Activated CD4-positive, alpha-beta T cell treated with anti-CD3 and anti-CD28 coated beads, Interleukin-2, amount 10 ng/mL, durations not matched to agents 7 days and 5 days (primary cell): ENCODE measurements around the gene XKR8. TPM values are rescaled to one million over a fixed set of nuclear protein-coding genes. Genes with fewer than 3 reads are reported as not detected.
A peak's percentile ranks its signal among the peaks of the same experiment; 100 is the strongest.

Source experiments
- CTCF ChIA-PET: fragments of 350-600 bp; sonication (Branson Sonifier 250); formaldehyde crosslinking; loops from one replicate; lab custom pipeline; 2021; ENCODE audit warnings: antibody characterized with exemption; lab: Charles Lee
- POLR2A ChIA-PET: fragments of 350-600 bp; sonication (Branson Sonifier 250); formaldehyde crosslinking; loops from one replicate; lab custom pipeline; 2021; ENCODE audit warnings: antibody characterized with exemption; lab: Charles Lee
- DNase-seq: peaks from one replicate; pipeline ENCODE4 v3.0.0-alpha.2; 2020
- H3K27ac Mint-ChIP-seq: one replicate; pipeline ENCODE4 v1.8.0; 2021; ENCODE audit warnings: mild to moderate bottlenecking, moderate library complexity, mixed read lengths
- H3K27me3 Mint-ChIP-seq: one replicate; pipeline ENCODE4 v1.8.0; 2021; ENCODE audit warnings: mixed read lengths
- H3K36me3 Mint-ChIP-seq: one replicate; pipeline ENCODE4 v1.8.0; 2021; ENCODE audit warnings: low read depth, mixed read lengths
- H3K4me1 Mint-ChIP-seq: one replicate; pipeline ENCODE4 v1.8.0; 2021; ENCODE audit warnings: mixed read lengths
- H3K4me3 Mint-ChIP-seq: one replicate; pipeline ENCODE4 v1.8.0; 2021; ENCODE audit warnings: mild to moderate bottlenecking, moderate library complexity, mixed read lengths
- H3K9me3 Mint-ChIP-seq: one replicate; pipeline ENCODE4 v1.8.0; 2021; ENCODE audit warnings: mixed read lengths
- total RNA-seq, 2 experiments: library from RNA; stranded (reverse); gene quantifications; one replicate each; pipeline ENCODE4 v1.2.3, GENCODE V29; 2021

Gene XKR8
- total RNA-seq, 2 experiments from 2014 or later, result 7.6 to 7.8 TPM

- H3K4me1 Mint-ChIP-seq, result peaks cover 32% of the 10 kb centered on the region
- POLR2A ChIA-PET, result interaction anchor here (0.5 kb wide), 1 partner anchor 1700 kb away, joined by 3 read pairs; no protein-coding TSS in a partner anchor
- peak overlapping the region; percentile 64 for H3K27ac Mint-ChIP-seq
- no peak for DNase-seq
- H3K27me3 Mint-ChIP-seq, result no peaks in the 10 kb centered on the region
- H3K36me3 Mint-ChIP-seq, result peaks cover 5% of the 10 kb centered on the region
- H3K9me3 Mint-ChIP-seq, result no peaks in the 10 kb centered on the region
- CTCF ChIA-PET, result interaction anchor here (0.6 to 2.6 kb wide), 10 partner anchors 10 to 27 kb away, joined by 3 to 15 read pairs (median 5); no protein-coding TSS in a partner anchor
- H3K4me3 Mint-ChIP-seq, result peak overlapping the region; percentile 79
Observed at GRCh38 chr1:27960762-27961645, 1.2 kb downstream of the XKR8 start.

GRCh38 chr1:27961646-27962221, 2.0 kb downstream of the XKR8 start:
- ChIA-PET POLR2A (no interaction called here), CTCF (interaction anchor here (0.6 to 2.3 kb wide), 8 partner anchors 9 to 42 kb away, joined by 3 to 8 read pairs (median 5); no protein-coding TSS in a partner anchor)
- Mint-ChIP-seq H3K27me3 (no peaks in the 10 kb centered on the region), H3K4me3 (peak overlapping the region; percentile 79), H3K4me1 (peaks cover 32% of the 10 kb centered on the region), H3K27ac (peak overlapping the region; percentile 63), H3K9me3 (no peaks in the 10 kb centered on the region), H3K36me3 (peaks cover 5% of the 10 kb centered on the region)
- no peak for DNase-seq

GRCh38 chr1:27963393-27963792, 3.6 kb downstream of the XKR8 start:
- peaks cover 35% of the 10 kb centered on the region for H3K4me1 Mint-ChIP-seq
- H3K9me3 Mint-ChIP-seq, result no peaks in the 10 kb centered on the region
- POLR2A ChIA-PET, result no interaction called here
- CTCF ChIA-PET, result interaction anchor here (0.7 to 2.4 kb wide), 5 partner anchors 10 to 105 kb away, joined by 4 to 5 read pairs (median 5); no protein-coding TSS in a partner anchor
- no peak for DNase-seq
- H3K27ac Mint-ChIP-seq, result no peak overlapping the region
- peaks cover 12% of the 10 kb centered on the region for H3K36me3 Mint-ChIP-seq
- no peaks in the 10 kb centered on the region for H3K27me3 Mint-ChIP-seq
- no peak overlapping the region for H3K4me3 Mint-ChIP-seq

- no peak overlapping the region for H3K4me3 Mint-ChIP-seq
- no peak overlapping the region for H3K27ac Mint-ChIP-seq
- POLR2A ChIA-PET, result no interaction called here
- peaks cover 26% of the 10 kb centered on the region for H3K4me1 Mint-ChIP-seq
- no peak for DNase-seq
- no peaks in the 10 kb centered on the region for H3K27me3 Mint-ChIP-seq
- H3K36me3 Mint-ChIP-seq, result peaks cover 13% of the 10 kb centered on the region
- CTCF ChIA-PET, result no interaction called here
- no peaks in the 10 kb centered on the region for H3K9me3 Mint-ChIP-seq
Observed at GRCh38 chr1:27966402-27967105, 6.8 kb downstream of the XKR8 start.

DNA sequence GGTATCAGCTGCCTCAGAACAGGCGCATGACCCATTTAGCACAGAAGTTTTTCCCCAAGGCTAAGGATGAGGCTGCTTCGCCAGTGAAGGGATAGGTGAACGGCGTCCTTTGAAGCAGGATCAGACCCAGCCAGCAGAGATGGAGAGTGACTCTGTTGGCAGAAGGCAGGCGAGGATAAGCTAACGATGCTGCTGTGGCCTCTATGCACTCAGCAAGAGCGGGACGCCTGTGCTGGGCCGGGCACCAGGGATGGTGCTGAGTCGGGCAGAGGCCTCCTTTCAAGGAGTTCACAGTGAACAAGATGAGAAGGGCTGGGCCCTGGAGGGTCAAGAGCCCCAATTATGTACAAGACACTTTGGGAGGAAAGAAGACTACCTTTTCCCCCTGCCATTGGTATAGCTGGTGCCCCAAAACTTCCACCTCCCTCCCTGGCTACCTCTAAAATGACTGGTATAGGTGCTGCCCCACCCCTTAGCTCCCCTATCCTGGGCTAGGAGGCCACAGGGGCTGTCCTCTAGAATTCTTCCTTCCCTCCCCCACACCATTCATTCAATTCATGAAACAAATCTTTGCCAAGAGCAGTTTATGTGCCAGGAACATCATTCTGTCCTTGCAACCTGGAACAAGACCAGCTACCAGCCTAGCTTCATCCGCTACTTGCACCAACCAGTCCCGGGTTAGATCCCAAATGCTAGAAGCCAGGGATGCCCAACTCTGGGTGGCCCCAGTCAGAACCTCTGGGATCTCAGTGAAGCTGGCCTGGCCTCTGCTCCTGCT, 7.5 kb downstream of the XKR8 start:
- Mint-ChIP-seq H3K9me3 (no peaks in the 10 kb centered on the region), H3K4me1 (peaks cover 20% of the 10 kb centered on the region), H3K27ac (no peak overlapping the region), H3K27me3 (no peaks in the 10 kb centered on the region), H3K36me3 (peaks cover 13% of the 10 kb centered on the region), H3K4me3 (no peak overlapping the region)
- ChIA-PET CTCF (no interaction called here), POLR2A (no interaction called here)
- no peak for DNase-seq

DNA sequence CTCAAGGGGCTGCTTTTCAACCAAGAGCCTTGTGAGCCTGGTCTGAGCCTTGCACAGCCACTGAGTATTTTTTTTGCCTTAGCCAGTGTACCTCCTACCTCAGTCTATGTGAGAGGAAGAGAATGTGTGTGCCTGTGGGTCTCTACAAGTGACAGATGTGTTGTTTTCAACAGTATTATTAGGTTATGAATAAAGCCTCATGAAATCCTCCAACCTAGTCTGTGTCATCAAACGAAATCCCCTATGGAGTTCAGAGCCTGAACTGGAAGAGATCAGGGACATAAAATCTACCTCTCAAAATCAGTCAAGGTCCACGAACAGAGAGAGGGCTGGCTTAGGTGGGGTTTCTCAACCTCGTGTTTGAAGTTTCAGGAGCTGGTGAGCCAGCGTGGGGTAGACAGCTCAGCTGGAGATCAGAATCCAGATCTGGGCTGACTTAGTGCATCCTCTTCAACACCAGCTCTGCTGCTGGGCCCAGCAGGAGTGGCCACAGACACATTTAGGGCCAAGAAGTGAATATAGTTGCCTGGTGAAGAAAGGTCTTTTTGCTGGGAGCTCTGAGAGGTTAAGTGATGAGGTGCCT, 8.2 kb downstream of the XKR8 start:
- Mint-ChIP-seq H3K27ac (no peak overlapping the region), H3K4me1 (peaks cover 18% of the 10 kb centered on the region), H3K4me3 (no peak overlapping the region), H3K27me3 (no peaks in the 10 kb centered on the region), H3K9me3 (no peaks in the 10 kb centered on the region), H3K36me3 (peaks cover 13% of the 10 kb centered on the region)
- DNase-seq, result no peak
- POLR2A ChIA-PET, result no interaction called here
- CTCF ChIA-PET, result interaction anchor here (0.9 to 1.1 kb wide), 2 partner anchors 9 to 25 kb away, joined by 3 read pairs; partner anchors contain the start of gene XKR8

GRCh38 chr1:27968692-27969091, 8.9 kb downstream of the XKR8 start:
- ChIA-PET CTCF (interaction anchor here (0.9 to 1.1 kb wide), 2 partner anchors 9 to 24 kb away, joined by 3 read pairs; partner anchors contain the start of gene XKR8), POLR2A (no interaction called here)
- H3K27me3 Mint-ChIP-seq, result no peaks in the 10 kb centered on the region
- H3K36me3 Mint-ChIP-seq, result peaks cover 13% of the 10 kb centered on the region
- H3K4me3 Mint-ChIP-seq, result no peak overlapping the region
- peaks cover 15% of the 10 kb centered on the region for H3K4me1 Mint-ChIP-seq
- no peak overlapping the region for H3K27ac Mint-ChIP-seq
- H3K9me3 Mint-ChIP-seq, result no peaks in the 10 kb centered on the region
- DNase-seq, result no peak

- peaks cover 12% of the 10 kb centered on the region for H3K36me3 Mint-ChIP-seq
- H3K27me3 Mint-ChIP-seq, result no peaks in the 10 kb centered on the region
- H3K9me3 Mint-ChIP-seq, result no peaks in the 10 kb centered on the region
- no peak overlapping the region for H3K4me3 Mint-ChIP-seq
- CTCF ChIA-PET, result interaction anchor here (1.2 to 2.2 kb wide), 3 partner anchors 9 to 112 kb away, joined by 3 to 7 read pairs (median 7); no protein-coding TSS in a partner anchor
- peaks cover 14% of the 10 kb centered on the region for H3K4me1 Mint-ChIP-seq
- POLR2A ChIA-PET, result no interaction called here
- no peak for DNase-seq
- no peak overlapping the region for H3K27ac Mint-ChIP-seq
Observed at GRCh38 chr1:27970401-27970800, 10.6 kb downstream of the XKR8 start.

DNA sequence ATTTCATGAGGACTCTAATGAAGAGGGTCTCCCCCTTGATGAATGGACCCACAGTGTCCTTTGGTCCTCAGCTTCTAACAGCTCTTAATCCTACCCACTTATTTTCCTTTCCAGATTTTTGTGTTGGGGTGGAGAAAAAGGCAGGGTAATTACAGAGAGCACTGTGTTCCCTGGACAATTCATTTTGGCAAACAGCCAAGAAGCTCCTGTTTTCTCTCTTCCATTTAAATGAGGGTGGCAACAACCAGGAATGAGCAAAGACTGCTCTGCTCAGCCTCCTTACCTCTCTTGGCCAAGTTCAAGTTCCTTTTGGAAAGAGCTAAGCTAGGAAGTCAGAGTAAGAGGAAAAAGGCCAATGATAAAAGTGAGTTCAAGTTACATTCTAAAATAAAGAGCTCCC, 11.9 kb downstream of the XKR8 start:
- Mint-ChIP-seq H3K4me3 (no peak overlapping the region), H3K27ac (no peak overlapping the region), H3K27me3 (no peaks in the 10 kb centered on the region), H3K36me3 (peaks cover 10% of the 10 kb centered on the region), H3K9me3 (no peaks in the 10 kb centered on the region), H3K4me1 (peaks cover 14% of the 10 kb centered on the region)
- DNase-seq, result no peak
- CTCF ChIA-PET, result interaction anchor here (0.5 to 2.2 kb wide), 5 partner anchors 11 to 137 kb away, joined by 3 to 7 read pairs (median 5); no protein-coding TSS in a partner anchor
- POLR2A ChIA-PET, result no interaction called here

GRCh38 chr1:27972141-27972540, 12.4 kb downstream of the XKR8 start:
- no peak for DNase-seq
- Mint-ChIP-seq H3K36me3 (peaks cover 15% of the 10 kb centered on the region), H3K9me3 (no peaks in the 10 kb centered on the region), H3K4me1 (peaks cover 14% of the 10 kb centered on the region), H3K27me3 (no peaks in the 10 kb centered on the region), H3K27ac (no peak overlapping the region), H3K4me3 (no peak overlapping the region)
- ChIA-PET POLR2A (no interaction called here), CTCF (interaction anchor here (1.3 to 2.2 kb wide), 4 partner anchors 11 to 138 kb away, joined by 4 to 7 read pairs (median 6); no protein-coding TSS in a partner anchor)

- no peak overlapping the region for H3K27ac Mint-ChIP-seq
- H3K4me1 Mint-ChIP-seq, result peaks cover 6% of the 10 kb centered on the region
- no peak overlapping the region for H3K4me3 Mint-ChIP-seq
- no peaks in the 10 kb centered on the region for H3K9me3 Mint-ChIP-seq
- peaks cover 11% of the 10 kb centered on the region for H3K36me3 Mint-ChIP-seq
- DNase-seq, result no peak
- CTCF ChIA-PET, result interaction anchor here (0.9 to 1.7 kb wide), 6 partner anchors 10 to 216 kb away, joined by 3 to 8 read pairs (median 4); partner anchors contain the start of gene XKR8
- no peaks in the 10 kb centered on the region for H3K27me3 Mint-ChIP-seq
- POLR2A ChIA-PET, result interaction anchor here (0.6 kb wide), 1 partner anchor 17 kb away, joined by 9 read pairs; no protein-coding TSS in a partner anchor
Observed at GRCh38 chr1:27973771-27974416, 14.1 kb downstream of the XKR8 start.
